Measurements from ENCODE around the gene KANSL1. TPM values are rescaled to one million over a fixed set of nuclear protein-coding genes. Genes with fewer than 3 reads are reported as not detected.

The KANSL1 gene
- total RNA-seq, 4 donors from 2014 or later = 91.3 to 120 (median 105) TPM

DNA sequence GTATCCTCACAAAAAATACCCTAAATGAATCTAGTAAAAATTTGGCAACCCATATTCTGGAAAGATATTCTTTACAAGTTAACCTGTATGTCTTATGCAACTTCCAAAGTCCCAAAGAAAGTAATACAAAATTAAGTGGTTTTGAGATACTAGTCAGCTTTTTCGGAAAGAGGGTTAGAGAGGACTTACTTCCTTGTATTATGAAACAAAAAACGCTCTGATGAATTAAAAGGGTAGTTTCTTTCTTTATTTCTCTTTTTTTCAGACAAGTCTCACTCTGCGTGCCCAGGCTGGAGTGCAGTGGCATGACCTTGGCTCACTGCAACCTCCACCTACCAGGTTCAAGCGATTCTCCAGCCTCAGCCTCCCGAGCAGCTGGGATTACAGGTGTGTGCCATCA, 51.6 kb downstream of the KANSL1 start:
- TF ChIP-seq POLR2A (IDR thresholded peaks at IDR 0.05) = no peak
- no peak for TF ChIP-seq EP300 (IDR thresholded peaks at IDR 0.05)
- TF ChIP-seq, protein P1, sequence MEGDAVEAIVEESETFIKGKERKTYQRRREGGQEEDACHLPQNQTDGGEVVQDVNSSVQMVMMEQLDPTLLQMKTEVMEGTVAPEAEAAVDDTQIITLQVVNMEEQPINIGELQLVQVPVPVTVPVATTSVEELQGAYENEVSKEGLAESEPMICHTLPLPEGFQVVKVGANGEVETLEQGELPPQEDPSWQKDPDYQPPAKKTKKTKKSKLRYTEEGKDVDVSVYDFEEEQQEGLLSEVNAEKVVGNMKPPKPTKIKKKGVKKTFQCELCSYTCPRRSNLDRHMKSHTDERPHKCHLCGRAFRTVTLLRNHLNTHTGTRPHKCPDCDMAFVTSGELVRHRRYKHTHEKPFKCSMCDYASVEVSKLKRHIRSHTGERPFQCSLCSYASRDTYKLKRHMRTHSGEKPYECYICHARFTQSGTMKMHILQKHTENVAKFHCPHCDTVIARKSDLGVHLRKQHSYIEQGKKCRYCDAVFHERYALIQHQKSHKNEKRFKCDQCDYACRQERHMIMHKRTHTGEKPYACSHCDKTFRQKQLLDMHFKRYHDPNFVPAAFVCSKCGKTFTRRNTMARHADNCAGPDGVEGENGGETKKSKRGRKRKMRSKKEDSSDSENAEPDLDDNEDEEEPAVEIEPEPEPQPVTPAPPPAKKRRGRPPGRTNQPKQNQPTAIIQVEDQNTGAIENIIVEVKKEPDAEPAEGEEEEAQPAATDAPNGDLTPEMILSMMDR (IDR thresholded peaks at IDR 0.05) = no peak
- Histone ChIP-seq H3K27ac (no peak overlapping the region), H3K36me3 (no peaks in the 10 kb centered on the region), H3K4me3 (no peak overlapping the region), H3K27me3 (no peaks in the 10 kb centered on the region), H3K4me1 (peaks cover 0 to 90% (median 71%) of the 10 kb centered on the region in 4 donors), H3K9me3 (no peaks in the 10 kb centered on the region)
- no peak for DNase-seq (ENCODE audit: low spot score in 2 of 2)
- 79 to 80% methylated on average over 5 of the region's 5 CpGs for WGBS, 2 donors

DNA sequence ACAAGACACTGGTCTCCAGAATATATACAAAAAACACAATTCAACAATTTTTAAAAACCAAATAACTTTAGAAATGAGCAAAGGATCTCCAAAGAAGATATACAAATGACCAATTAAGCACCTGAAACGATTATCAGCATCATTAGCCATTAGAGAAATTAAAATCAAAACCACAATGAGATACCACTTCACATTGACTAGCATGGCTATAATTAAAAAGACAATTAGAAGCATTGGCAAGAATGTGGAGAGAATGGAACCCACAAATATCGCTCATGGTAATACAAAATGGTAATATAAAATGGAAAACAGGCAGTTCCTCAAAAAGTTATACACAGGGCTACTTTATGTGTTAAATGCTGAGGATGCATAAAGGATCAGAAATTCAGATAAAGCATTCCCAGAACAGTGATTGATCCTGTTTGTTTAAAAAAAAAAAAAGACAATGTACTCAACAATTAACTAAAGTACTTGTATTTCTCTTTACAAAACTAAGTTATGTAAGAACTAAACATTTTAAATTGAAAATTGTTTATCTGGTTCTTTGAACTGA, 52.5 kb downstream of the KANSL1 start:
- Histone ChIP-seq H3K27ac (no peak overlapping the region), H3K4me1 (peaks cover 0 to 94% (median 73%) of the 10 kb centered on the region in 4 donors), H3K36me3 (no peaks in the 10 kb centered on the region), H3K27me3 (no peaks in the 10 kb centered on the region), H3K9me3 (no peaks in the 10 kb centered on the region), H3K4me3 (no peak overlapping the region)
- TF ChIP-seq POLR2A (IDR thresholded peaks at IDR 0.05) (no peak), EP300 (IDR thresholded peaks at IDR 0.05) (no peak)
- TF ChIP-seq, protein P1 (IDR thresholded peaks at IDR 0.05) = no peak
- WGBS, 2 donors = 94 to 98% methylated on average over 2 of the region's 2 CpGs
- no peak for DNase-seq (ENCODE audit: low spot score in 2 of 2)

DNA sequence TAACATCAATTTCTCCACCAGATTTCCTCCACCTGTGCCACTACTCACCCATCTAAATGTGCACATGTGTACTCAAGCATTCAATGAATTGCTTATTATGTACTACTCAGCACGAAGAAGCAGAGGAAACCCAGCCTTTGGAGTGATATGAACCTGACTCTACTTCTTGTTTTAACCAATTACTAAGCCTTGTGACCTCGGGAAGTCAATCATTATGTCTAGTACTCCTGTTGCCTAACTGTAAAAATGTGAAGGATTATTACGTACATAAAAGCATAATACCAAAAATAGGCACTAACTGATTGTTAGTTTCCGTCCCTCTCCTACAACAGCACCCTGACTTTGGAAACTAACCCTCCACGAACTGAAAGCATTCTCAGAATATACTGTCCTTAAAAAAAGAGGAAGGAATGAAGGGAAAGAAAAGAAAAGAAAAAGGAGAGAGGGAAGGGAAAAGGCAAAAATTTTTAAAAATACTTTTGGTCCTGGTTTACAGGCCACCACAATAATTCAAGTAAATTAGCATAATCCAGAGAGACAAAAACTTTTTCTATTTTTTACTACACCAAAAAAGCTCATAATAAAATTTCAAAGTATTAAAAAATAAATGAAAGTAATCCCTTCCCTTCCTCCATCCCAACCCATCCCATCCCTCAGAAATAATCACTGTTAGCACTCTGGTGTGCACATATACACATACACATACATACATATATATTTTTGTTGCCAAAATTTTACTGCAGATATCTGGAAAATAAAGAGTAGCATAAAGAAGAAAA, 53.6 kb downstream of the KANSL1 start:
- no peak for DNase-seq (ENCODE audit: low spot score in 2 of 2)
- Histone ChIP-seq H3K27me3 (no peaks in the 10 kb centered on the region), H3K36me3 (no peaks in the 10 kb centered on the region), H3K4me3 (no peak overlapping the region), H3K27ac (no peak overlapping the region), H3K9me3 (no peaks in the 10 kb centered on the region), H3K4me1 (peaks cover 0 to 94% (median 63%) of the 10 kb centered on the region in 4 donors)
- TF ChIP-seq POLR2A (IDR thresholded peaks at IDR 0.05) (no peak), EP300 (IDR thresholded peaks at IDR 0.05) (no peak)
- TF ChIP-seq, protein P1 (IDR thresholded peaks at IDR 0.05) = no peak
- 55 to 59% methylated on average over 5 of the region's 5 CpGs for WGBS, 2 donors

DNA sequence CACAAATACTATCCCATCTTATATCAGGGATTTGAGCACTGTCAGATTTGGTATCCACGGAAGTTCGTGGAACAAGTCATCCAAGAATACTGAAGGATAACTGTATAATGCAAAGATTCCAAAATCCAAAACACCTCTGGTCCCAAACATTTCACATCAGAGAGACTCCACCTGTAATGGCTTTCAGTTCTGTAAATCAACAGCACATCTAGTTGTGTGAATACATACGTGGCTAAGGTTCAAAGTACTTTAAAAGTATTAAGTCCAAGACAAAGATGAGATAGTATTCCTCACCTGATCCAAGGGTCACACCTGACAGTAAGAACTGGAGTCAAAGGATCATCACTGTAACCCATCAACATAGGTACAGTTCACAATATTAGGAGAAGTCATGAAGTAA, 54.8 kb downstream of the KANSL1 start:
- no peaks in the 10 kb centered on the region for H3K36me3 ChIP-seq
- no peak overlapping the region for H3K27ac ChIP-seq
- H3K4me1 ChIP-seq = peaks cover 0 to 85% (median 54%) of the 10 kb centered on the region in 4 donors
- no peak for DNase-seq (ENCODE audit: low spot score in 2 of 2)
- WGBS, 2 donors = 77 to 82% methylated on average over 3 of the region's 3 CpGs
- TF ChIP-seq, protein P1 (IDR thresholded peaks at IDR 0.05) = no peak
- TF ChIP-seq POLR2A (IDR thresholded peaks at IDR 0.05) (no peak), EP300 (IDR thresholded peaks at IDR 0.05) (no peak)
- H3K27me3 ChIP-seq = no peaks in the 10 kb centered on the region
- H3K9me3 ChIP-seq = no peaks in the 10 kb centered on the region
- no peak overlapping the region for H3K4me3 ChIP-seq

DNA sequence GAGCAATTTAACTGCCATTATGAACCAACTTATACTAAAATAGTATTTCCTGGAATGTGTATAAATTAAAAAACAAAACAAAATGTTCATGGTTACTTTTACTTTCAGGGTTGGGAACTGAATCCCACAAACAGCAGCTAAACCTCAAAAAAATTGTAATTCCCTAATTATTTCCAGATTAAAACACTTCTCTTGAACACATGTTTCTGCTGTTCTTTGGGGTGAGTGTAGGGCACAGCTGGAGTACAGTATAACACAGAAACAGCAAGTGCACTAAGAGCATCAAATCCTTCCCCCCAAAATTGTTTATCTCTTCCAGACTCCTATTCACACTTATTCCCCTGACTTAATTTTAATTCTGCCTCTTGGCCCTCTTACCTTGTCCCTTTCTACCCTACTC, 56.4 kb downstream of the KANSL1 start:
- Histone ChIP-seq H3K27ac (no peak overlapping the region), H3K9me3 (no peaks in the 10 kb centered on the region), H3K27me3 (no peaks in the 10 kb centered on the region), H3K4me1 (peaks cover 0 to 83% (median 39%) of the 10 kb centered on the region in 4 donors), H3K36me3 (no peaks in the 10 kb centered on the region), H3K4me3 (no peak overlapping the region)
- DNase-seq (ENCODE audit: low spot score in 2 of 2) = no peak
- TF ChIP-seq, protein P1 (IDR thresholded peaks at IDR 0.05) = no peak
- TF ChIP-seq POLR2A (IDR thresholded peaks at IDR 0.05) (no peak), EP300 (IDR thresholded peaks at IDR 0.05) (no peak)
